Endothelial cell of umbilical vein (primary cell): ENCODE results near the gene MRPL57. TPM values are rescaled to one million over a fixed set of nuclear protein-coding genes. Genes with fewer than 3 reads are reported as not detected.
"Not testable (repeated sequence)": the region's sequence is repeated elsewhere in the genome, so short reads cannot be mapped to it uniquely, and the experiment has no call there.

ENCODE experiments used
- BruUV-seq: library from RNA; stranded (reverse); fragments of 400-500 nt; replicated peaks from 2 replicates; lab custom pipeline; 2021; lab: Mats Ljungman, UMichigan
- CTCF ChIA-PET: fragments of 300-600, 350-600 bp; sonication (Branson Sonifier 250); formaldehyde crosslinking; loops from one replicate; lab custom pipeline; 2021; ENCODE audit warnings: antibody characterized with exemption, inconsistent platforms; lab: Charles Lee
- POLR2A ChIA-PET: fragments of 300-600, 350-600 bp; sonication (Branson Sonifier 250); formaldehyde crosslinking; loops from one replicate; lab custom pipeline; 2021; ENCODE audit warnings: antibody characterized with exemption, inconsistent platforms; lab: Charles Lee
- DNase-seq: peaks from one replicate; pipeline ENCODE4 v3.0.0-alpha.2; 2011; ENCODE audit warnings: low read depth, low spot score
- FAIRE-seq: peaks from 2 replicates; lab custom pipeline; 2011; peaks lifted over from hg19 to GRCh38; lab: Jason Lieb, UNC
- H2AFZ ChIP-seq: 2 replicates; pipeline ENCODE4 v1.6.0; 2012; ENCODE audit warnings: low read depth, low read length, control low read depth, inconsistent platforms
- H3K27ac ChIP-seq: 2 replicates; pipeline ENCODE4 v1.5.1; 2011; ENCODE audit warnings: low read depth, mild to moderate bottlenecking, control low read depth, low read length, moderate library complexity; ENCODE audit not compliant: insufficient read depth
- H3K27me3 ChIP-seq, 2 experiments: 2 replicates each; pipeline versions ENCODE4 v1.6.0 to v1.6.1; 2011; ENCODE audit warnings: low read length in 2 of 2, mixed read lengths in 1 of 2; ENCODE audit not compliant: control insufficient read depth in 2 of 2, insufficient read depth in 2 of 2
- H3K36me3 ChIP-seq, 2 experiments: 2 replicates in 1 of 2; 3 replicates in 1 of 2; pipeline ENCODE4 v1.5.1; 2011; ENCODE audit warnings: low read length in 2 of 2, mild to moderate bottlenecking in 1 of 2, moderate library complexity in 1 of 2; ENCODE audit not compliant: control insufficient read depth in 2 of 2, insufficient read depth in 2 of 2; ENCODE audit errors: extremely low read depth in 1 of 2
- H3K4me1 ChIP-seq: 3 replicates; pipeline ENCODE4 v1.5.1; 2011; ENCODE audit warnings: mild to moderate bottlenecking, low read length; ENCODE audit not compliant: control insufficient read depth, insufficient read depth; ENCODE audit errors: extremely low read depth
- H3K4me2 ChIP-seq: 2 replicates; pipeline ENCODE4 v1.6.1; 2011; ENCODE audit warnings: low read length, control low read depth, mixed read lengths; ENCODE audit not compliant: insufficient read depth
- H3K4me3 ChIP-seq, 3 experiments: fragments of 200-600 bp in 1 of 3; sonication (generic), shearing (Covaris generic) in 1 of 3; replicated peaks in 1 of 3; 2 replicates each; pipeline ENCODE4 v1.5.1; 2011 to 2016; ENCODE audit warnings: control low read depth in 3 of 3, low read length in 3 of 3, mild to moderate bottlenecking in 2 of 3, inconsistent platforms in 1 of 3, low read depth in 1 of 3, moderate library complexity in 1 of 3; ENCODE audit not compliant: insufficient read depth in 1 of 3
- H3K79me2 ChIP-seq: 2 replicates; pipeline ENCODE4 v1.6.0; 2012; ENCODE audit warnings: low read length, inconsistent platforms; ENCODE audit not compliant: control insufficient read depth, insufficient read depth
- H3K9ac ChIP-seq: replicated peaks from 2 replicates; pipeline ENCODE3; 2011; ENCODE audit warnings: low read length, control low read depth; ENCODE audit not compliant: insufficient read depth; ENCODE audit errors: extremely low read depth
- H3K9me1 ChIP-seq: replicated peaks from 3 replicates; pipeline ENCODE4 v1.6.0; 2011; ENCODE audit warnings: mild to moderate bottlenecking, low read length; ENCODE audit not compliant: control insufficient read depth, insufficient read depth; ENCODE audit errors: extremely low read depth
- H3K9me3 ChIP-seq: replicated peaks from 2 replicates; pipeline ENCODE4 v1.5.1; 2012; ENCODE audit warnings: low read length, inconsistent platforms; ENCODE audit not compliant: control insufficient read depth, insufficient read depth
- H4K20me1 ChIP-seq: replicated peaks from 2 replicates; pipeline ENCODE3; 2011; ENCODE audit warnings: mild to moderate bottlenecking, low read length; ENCODE audit not compliant: control insufficient read depth, insufficient read depth; ENCODE audit errors: extremely low read depth
- EZH2 ChIP-seq: IDR thresholded peaks from 2 replicates; pipeline ENCODE4 v1.6.1; 2012; ENCODE audit warnings: borderline replicate concordance, low read depth, mild to moderate bottlenecking, moderate library complexity, low read length, inconsistent platforms; ENCODE audit not compliant: severe bottlenecking
- FOS ChIP-seq: IDR thresholded peaks from 2 replicates; pipeline ENCODE4 v1.6.1; 2011; ENCODE audit warnings: mild to moderate bottlenecking, low read length, moderate library complexity, borderline replicate concordance; ENCODE audit not compliant: insufficient read depth
- GATA2 ChIP-seq: IDR thresholded peaks from 2 replicates; pipeline ENCODE4 v1.7.0; 2011; ENCODE audit warnings: low read depth, mild to moderate bottlenecking, moderate library complexity, mixed read lengths, low read length; ENCODE audit not compliant: insufficient read length, insufficient read depth
- JUN ChIP-seq: IDR thresholded peaks from 2 replicates; pipeline ENCODE4 v1.6.1; 2011; ENCODE audit warnings: borderline replicate concordance, low read depth; ENCODE audit not compliant: insufficient read length, insufficient read depth
- MYC ChIP-seq: IDR thresholded peaks from one replicate; pipeline ENCODE4 v1.6.1; 2011; ENCODE audit warnings: mild to moderate bottlenecking, low read depth, low read length
- POLR2A ChIP-seq: IDR thresholded peaks from 2 replicates; pipeline ENCODE4 v1.6.1; 2012; ENCODE audit warnings: low read depth, mild to moderate bottlenecking, control low read depth, low read length
- POLR2AphosphoS5 ChIP-seq: IDR thresholded peaks from 2 replicates; pipeline ENCODE4 v1.6.1; 2012; ENCODE audit warnings: low read depth, mild to moderate bottlenecking, control low read depth, low read length, moderate library complexity; ENCODE audit not compliant: insufficient read depth
- dilution Hi-C: fragments of 300-500 bp; cut with MboI; formaldehyde crosslinking; loops from one replicate; pipeline ENCODE4 v1.15.0; 2019; ENCODE audit warnings: low sequenced_read_pairs; ENCODE audit not compliant: extremely low pct_ligation_motif_present
- intact Hi-C: fragments of 100-400 bp; cut with micrococcal nuclease; formaldehyde crosslinking; loops from one replicate; pipeline ENCODE4 v1.10.0; 2022
- polyA plus RNA-seq, 4 experiments: library from polyadenylated mRNA; depleted of rRNA in 3 of 4; stranded (reverse) in 3 of 4; unstranded in 1 of 4; fragments of >200 nt; gene quantifications; 2 replicates each; pipeline versions ENCODE4 v1.2.1 to v1.2.3, GENCODE V29; 2011 to 2012; ENCODE audit warnings: missing spikeins in 1 of 4
- total RNA-seq: library from RNA; stranded (reverse); gene quantifications from 2 replicates; pipeline ENCODE4 v1.2.3, GENCODE V29; 2021
- TF ChIP-seq, protein P1 (sequence below), 2 donors: IDR thresholded peaks; 1 replicate in 1 of 2; 2 replicates in 1 of 2; pipeline ENCODE4 v1.5.1; 2011; ENCODE audit warnings: low read length in 2 of 2, mild to moderate bottlenecking in 2 of 2, moderate library complexity in 2 of 2, control low read depth in 1 of 2, inconsistent platforms in 1 of 2, low read depth in 1 of 2; ENCODE audit not compliant: insufficient read depth in 1 of 2; ENCODE audit errors: extremely low read depth in 1 of 2

MRPL57 gene
- total and polyA plus RNA-seq, 2 donors (not counting 3 experiments of a cell fraction or from before 2014, with no cell fraction given), result 17.7 to 23.1 TPM

DNA sequence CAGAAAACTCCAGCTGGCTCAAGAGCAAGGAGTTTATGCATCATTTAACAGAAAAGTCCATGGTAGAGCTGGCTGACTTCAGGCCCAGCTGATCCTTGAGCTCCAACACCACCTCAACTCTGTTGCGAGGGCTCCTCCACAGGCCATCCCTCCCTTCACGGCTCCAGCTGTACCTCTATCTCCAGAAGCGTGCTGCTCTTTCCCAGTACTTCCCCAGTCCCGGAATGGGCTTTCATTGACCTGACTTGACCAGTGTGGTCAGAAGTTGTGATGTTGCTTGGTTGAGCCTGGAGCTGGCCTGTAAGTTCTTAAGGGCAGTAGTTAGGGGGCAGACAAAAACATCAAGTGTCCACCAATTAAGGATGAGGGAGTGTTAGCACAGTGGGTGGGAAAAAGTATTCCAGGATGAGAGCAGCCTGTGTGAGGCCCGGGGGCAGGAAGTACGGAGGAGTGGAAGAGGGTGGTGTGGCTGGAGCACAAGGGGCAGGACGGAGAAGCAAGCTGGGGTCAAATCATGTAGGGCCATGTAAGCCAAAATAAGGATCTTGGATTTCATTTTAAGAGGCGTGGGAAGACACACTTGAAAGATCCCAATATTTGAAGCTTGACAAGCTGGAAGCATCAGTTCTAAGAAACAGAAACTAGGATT lies 24.1 kb upstream of the MRPL57 start:
- no peaks in the 10 kb centered on the region for H3K9me3 ChIP-seq
- POLR2A ChIA-PET, result no interaction called here
- FAIRE-seq, result no peak

DNA sequence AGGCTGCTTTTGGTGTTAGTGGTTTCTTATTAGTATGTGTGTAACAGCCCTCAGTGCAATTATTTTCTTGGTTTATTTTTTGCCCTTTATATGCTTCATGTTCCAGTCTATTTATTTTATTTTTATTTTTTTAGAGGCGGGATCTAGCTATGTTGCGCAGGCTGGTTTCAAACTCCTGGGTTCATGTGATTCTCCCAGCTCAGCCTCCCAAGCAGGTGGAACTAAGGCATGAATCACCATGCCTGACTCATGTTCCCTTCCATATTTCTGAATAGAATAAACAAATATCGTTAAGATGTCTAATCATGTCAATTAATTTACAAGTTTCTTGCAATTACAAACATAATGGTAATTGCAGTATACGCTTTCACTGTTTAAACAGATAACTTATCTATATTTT lies 11.8 kb upstream of the MRPL57 start:
- intact Hi-C loops, result no loop called here

More for the DNA sequence above, 24.1 kb upstream of the MRPL57 start:
- H3K36me3 ChIP-seq, result peaks cover 6 to 18% of the 10 kb centered on the region in 2 experiments
- no peaks in the 10 kb centered on the region for H3K79me2 ChIP-seq
- no peaks in the 10 kb centered on the region for H3K27me3 ChIP-seq
- intact Hi-C loops (no loop called here), dilution Hi-C loops (no loop called here)
- H3K4me2 ChIP-seq, result no peak overlapping the region
- no peak overlapping the region for H3K9ac ChIP-seq
- H3K9me1 ChIP-seq, result no peaks in the 10 kb centered on the region
- no peak overlapping the region for H3K4me3 ChIP-seq
- H2AFZ ChIP-seq, result no peak overlapping the region
- DNase-seq, result no peak
- no peaks in the 10 kb centered on the region for H3K4me1 ChIP-seq
- BruUV-seq, result no TSS peak
- CTCF ChIA-PET, result interaction anchor here (0.9 kb wide), 1 partner anchor 15 kb away, joined by 4 read pairs; no protein-coding TSS in a partner anchor
- H3K27ac ChIP-seq, result no peak overlapping the region
- TF ChIP-seq MYC, result no peak
- TF ChIP-seq, protein P1, sequence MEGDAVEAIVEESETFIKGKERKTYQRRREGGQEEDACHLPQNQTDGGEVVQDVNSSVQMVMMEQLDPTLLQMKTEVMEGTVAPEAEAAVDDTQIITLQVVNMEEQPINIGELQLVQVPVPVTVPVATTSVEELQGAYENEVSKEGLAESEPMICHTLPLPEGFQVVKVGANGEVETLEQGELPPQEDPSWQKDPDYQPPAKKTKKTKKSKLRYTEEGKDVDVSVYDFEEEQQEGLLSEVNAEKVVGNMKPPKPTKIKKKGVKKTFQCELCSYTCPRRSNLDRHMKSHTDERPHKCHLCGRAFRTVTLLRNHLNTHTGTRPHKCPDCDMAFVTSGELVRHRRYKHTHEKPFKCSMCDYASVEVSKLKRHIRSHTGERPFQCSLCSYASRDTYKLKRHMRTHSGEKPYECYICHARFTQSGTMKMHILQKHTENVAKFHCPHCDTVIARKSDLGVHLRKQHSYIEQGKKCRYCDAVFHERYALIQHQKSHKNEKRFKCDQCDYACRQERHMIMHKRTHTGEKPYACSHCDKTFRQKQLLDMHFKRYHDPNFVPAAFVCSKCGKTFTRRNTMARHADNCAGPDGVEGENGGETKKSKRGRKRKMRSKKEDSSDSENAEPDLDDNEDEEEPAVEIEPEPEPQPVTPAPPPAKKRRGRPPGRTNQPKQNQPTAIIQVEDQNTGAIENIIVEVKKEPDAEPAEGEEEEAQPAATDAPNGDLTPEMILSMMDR (IDR thresholded peaks at IDR 0.05; ENCODE audit: extremely low read depth in 1 of 2, insufficient read depth in 1 of 2, low read depth in 1 of 2, low read length in 2 of 2), result no peak
- no peak for TF ChIP-seq GATA2
- no peak for TF ChIP-seq POLR2A
- no peaks in the 10 kb centered on the region for H4K20me1 ChIP-seq

DNA sequence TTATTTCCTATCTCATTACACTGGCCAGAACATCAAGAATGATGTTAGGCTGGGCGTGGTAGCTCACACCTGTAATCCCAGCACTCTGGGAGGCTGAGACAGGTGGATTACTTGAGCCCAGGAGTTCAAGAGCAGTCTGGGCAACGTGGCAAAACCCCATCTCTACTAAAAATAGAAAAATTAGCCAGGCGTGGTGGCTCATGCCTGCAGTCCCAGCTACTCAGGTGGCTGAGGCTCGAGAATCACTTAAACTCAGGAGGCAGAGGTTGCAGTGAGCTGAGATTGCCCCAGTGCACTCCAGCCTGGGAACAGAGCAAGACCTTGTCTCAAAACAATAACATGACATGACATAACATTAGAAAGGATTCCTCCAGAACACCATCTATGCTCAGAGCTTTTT lies 10.9 kb upstream of the MRPL57 start:
- peak; percentile 49 for FAIRE-seq
- intact Hi-C loops, BruUV-seq, H3K27ac ChIP-seq, H3K36me3 ChIP-seq, H3K4me1 ChIP-seq, H3K4me3 ChIP-seq, H3K4me2 ChIP-seq, H3K9ac ChIP-seq, dilution Hi-C loops, H3K27me3 ChIP-seq, H4K20me1 ChIP-seq, H3K79me2 ChIP-seq, DNase-seq, POLR2A ChIA-PET, H3K9me1 ChIP-seq, H3K9me3 ChIP-seq, H2AFZ ChIP-seq: not testable (repeated sequence)
- CTCF ChIA-PET, result interaction anchor here (0.8 to 2.6 kb wide), 3 partner anchors 11 to 104 kb away, joined by 3 to 7 read pairs (median 3); partner anchors contain the start of genes LATS2, MRPL57 and SKA3

More for the DNA sequence above, 11.8 kb upstream of the MRPL57 start:
- Histone ChIP-seq H3K4me3 (no peak overlapping the region), H2AFZ (no peak overlapping the region), H3K9me3 (no peaks in the 10 kb centered on the region), H3K9ac (no peak overlapping the region), H3K27ac (no peak overlapping the region), H3K9me1 (no peaks in the 10 kb centered on the region), H3K79me2 (peaks cover 9% of the 10 kb centered on the region), H3K4me1 (peaks cover 3% of the 10 kb centered on the region), H4K20me1 (no peaks in the 10 kb centered on the region), H3K27me3 (no peaks in the 10 kb centered on the region), H3K4me2 (no peak overlapping the region), H3K36me3 (no peaks in the 10 kb centered on the region)
- DNase-seq (peak; percentile 40), FAIRE-seq (peak; percentile 61)
- POLR2A ChIA-PET, result no interaction called here
- dilution Hi-C loops, result no loop called here
- CTCF ChIA-PET, result interaction anchor here (1.0 to 1.5 kb wide), 2 partner anchors 11 to 103 kb away, joined by 3 to 4 read pairs; partner anchors contain the start of genes LATS2 and SKA3
- BruUV-seq, result no TSS peak
- TF ChIP-seq POLR2AphosphoS5 (no peak), FOS (peak; percentile 60), EZH2 (no peak), JUN (peak; percentile 27)
